ENCODE data around the gene RREB1.

Gene RREB1

GRCh38 chr6:7087066-7087465 lies 20.7 kb upstream of the RREB1 start:
- Histone ChIP-seq H3K27ac (ENCODE audit: extremely low read depth, low read depth, low read length) (no peak overlapping the region), H3K4me1 (ENCODE audit: control insufficient read depth, insufficient read depth, low read length) (no peaks in the 10 kb centered on the region), H3K4me3 (ENCODE audit: low read depth, low read length) (no peak overlapping the region), H3K36me3 (ENCODE audit: control insufficient read depth in 2 of 2, insufficient read depth in 1 of 2, low read length in 2 of 2) (no peaks in the 10 kb centered on the region), H3K9me3 (ENCODE audit: control insufficient read depth, insufficient read depth, low read depth, low read length) (no peaks in the 10 kb centered on the region)
- CTCF ChIA-PET: interaction anchor here (1.0 to 1.2 kb wide), 2 partner anchors 15 to 362 kb away, joined by 3 to 7 read pairs; no protein-coding TSS in a partner anchor
- POLR2A ChIA-PET: no interaction called here
- peak; percentile 32; the same call in 1 of the 2 replicates for TF ChIP-seq FEZF1 (tag by site-specific recombination; IDR thresholded peaks at IDR 0.05)
- TF ChIP-seq PATZ1 (tag by site-specific recombination; IDR thresholded peaks at IDR 0.05): no peak

- ChIA-PET POLR2A (no interaction called here), CTCF (interaction anchor here (1.0 to 1.2 kb wide), 2 partner anchors 14 to 363 kb away, joined by 3 to 7 read pairs; no protein-coding TSS in a partner anchor)
- Histone ChIP-seq H3K9me3 (ENCODE audit: control insufficient read depth, insufficient read depth, low read depth, low read length) (no peaks in the 10 kb centered on the region), H3K36me3 (ENCODE audit: control insufficient read depth in 2 of 2, insufficient read depth in 1 of 2, low read length in 2 of 2) (no peaks in the 10 kb centered on the region), H3K4me1 (ENCODE audit: control insufficient read depth, insufficient read depth, low read length) (no peaks in the 10 kb centered on the region), H3K27ac (ENCODE audit: extremely low read depth, low read depth, low read length) (no peak overlapping the region), H3K4me3 (ENCODE audit: low read depth, low read length) (no peak overlapping the region)
- TF ChIP-seq HOXC10 (CRISPR knock-in tag; IDR thresholded peaks at IDR 0.05) (no peak), ZIC2 (tag by site-specific recombination; IDR thresholded peaks at IDR 0.05) (0 out of 2 replicates have a peak, but pooled peaks have one; percentile 21)
These were observed 20.2 kb upstream of the RREB1 start for GRCh38 chr6:7087491-7087979.

GRCh38 chr6:7088076-7088742 lies 19.6 kb upstream of the RREB1 start:
- Histone ChIP-seq H3K36me3 (ENCODE audit: control insufficient read depth in 2 of 2, insufficient read depth in 1 of 2, low read length in 2 of 2) (no peaks in the 10 kb centered on the region), H3K4me3 (ENCODE audit: low read depth, low read length) (no peak overlapping the region), H3K4me1 (ENCODE audit: control insufficient read depth, insufficient read depth, low read length) (no peaks in the 10 kb centered on the region), H3K9me3 (ENCODE audit: control insufficient read depth, insufficient read depth, low read depth, low read length) (no peaks in the 10 kb centered on the region), H3K27ac (ENCODE audit: extremely low read depth, low read depth, low read length) (no peak overlapping the region)
- TF ChIP-seq ZBTB48 (tag by site-specific recombination; IDR thresholded peaks at IDR 0.05) (no peak), SCRT2 (tag by site-specific recombination; IDR thresholded peaks at IDR 0.05) (peak; percentile 55; the same call in 1 of the 2 replicates), ZNF26 (tag by site-specific recombination; IDR thresholded peaks at IDR 0.05) (no peak)
- POLR2A ChIA-PET: no interaction called here
- CTCF ChIA-PET: no interaction called here

- H3K27ac ChIP-seq (ENCODE audit: extremely low read depth, low read depth, low read length): no peak overlapping the region
- H3K4me3 ChIP-seq (ENCODE audit: low read depth, low read length): no peak overlapping the region
- CTCF ChIA-PET: interaction anchor here (0.7 kb wide), 1 partner anchor 140 kb away, joined by 3 read pairs; no protein-coding TSS in a partner anchor
- no peaks in the 10 kb centered on the region for H3K36me3 ChIP-seq (ENCODE audit: control insufficient read depth in 2 of 2, insufficient read depth in 1 of 2, low read length in 2 of 2)
- TF ChIP-seq MEIS1 (CRISPR knock-in tag; IDR thresholded peaks at IDR 0.05; ENCODE audit: borderline replicate concordance): no peak
- no peak for TF ChIP-seq ZNF146 (tag by site-specific recombination; IDR thresholded peaks at IDR 0.05)
- no peak for TF ChIP-seq ZNF214 (tag by site-specific recombination; IDR thresholded peaks at IDR 0.05; ENCODE audit: borderline replicate concordance)
- no peak for TF ChIP-seq EGR2 (tag by site-specific recombination; IDR thresholded peaks at IDR 0.05; ENCODE audit: low read depth)
- TF ChIP-seq SP7 (tag by site-specific recombination; IDR thresholded peaks at IDR 0.05): no peak
- TF ChIP-seq BCL6B (tag by site-specific recombination; IDR thresholded peaks at IDR 0.05): no peak
- TF ChIP-seq CTCF (tag by site-specific recombination; IDR thresholded peaks at IDR 0.05): no peak
- no peak for TF ChIP-seq REPIN1 (tag by site-specific recombination; IDR thresholded peaks at IDR 0.05; ENCODE audit: low read depth)
- H3K4me1 ChIP-seq (ENCODE audit: control insufficient read depth, insufficient read depth, low read length): no peaks in the 10 kb centered on the region
- POLR2A ChIA-PET: no interaction called here
- H3K9me3 ChIP-seq (ENCODE audit: control insufficient read depth, insufficient read depth, low read depth, low read length): no peaks in the 10 kb centered on the region
These were observed 8.8 kb upstream of the RREB1 start for GRCh38 chr6:7098993-7099392.
